ENCODE results near the gene MAP3K5. TPM values are rescaled to one million over a fixed set of nuclear protein-coding genes. Genes with fewer than 3 reads are reported as not detected.

Gene MAP3K5
- total RNA-seq, 1 experiment from 2014 or later: 8.1 TPM

DNA sequence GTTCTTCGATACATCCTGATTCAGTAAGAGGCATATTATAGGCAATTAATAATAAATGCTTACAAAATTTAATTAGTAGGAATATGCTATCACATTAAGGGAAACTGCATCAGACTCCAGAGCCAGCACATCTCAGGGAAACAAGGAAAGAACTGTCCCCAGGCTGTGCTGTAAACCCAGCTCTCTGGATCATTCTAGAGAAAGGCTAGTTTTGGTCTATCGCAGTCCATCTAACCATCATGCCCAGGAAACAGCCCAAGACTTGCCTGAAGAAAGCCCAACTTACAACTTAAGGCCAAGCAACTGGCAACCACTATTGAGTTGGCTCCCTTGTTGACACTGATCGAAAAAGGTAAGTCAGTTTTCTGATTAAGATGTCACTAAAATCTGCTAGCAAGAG, 11.3 kb downstream of the MAP3K5 start:
- Histone ChIP-seq H3K27ac (ENCODE audit: low read length) (no peak overlapping the region), H3K4me1 (ENCODE audit: control insufficient read depth, insufficient read depth, low read length) (peaks cover 13% of the 10 kb centered on the region), H3K9me3 (ENCODE audit: control insufficient read depth, insufficient read depth, low read depth, low read length) (no peaks in the 10 kb centered on the region), H3K36me3 (ENCODE audit: control insufficient read depth, insufficient read depth, low read length) (no peaks in the 10 kb centered on the region), H3K4me3 (ENCODE audit: low read depth in 2 of 2, low read length in 2 of 2) (no peak overlapping the region), H3K27me3 (ENCODE audit: control insufficient read depth, insufficient read depth, low read length) (no peaks in the 10 kb centered on the region)
- POLR2A ChIA-PET: no interaction called here
- CTCF ChIA-PET: no interaction called here
- no TSS peak for BruUV-seq (replicated peaks)
- in situ Hi-C loops (cut with HindIII; ENCODE audit: low pct_unique_long_range_greater_than_20kb, low sequenced_read_pairs) (no loop called here), intact Hi-C loops (cut with micrococcal nuclease; ENCODE audit: unreplicated experiment) (no loop called here)
- no peak for DNase-seq (ENCODE audit: low read depth, low spot score)
- TF ChIP-seq, protein P1, sequence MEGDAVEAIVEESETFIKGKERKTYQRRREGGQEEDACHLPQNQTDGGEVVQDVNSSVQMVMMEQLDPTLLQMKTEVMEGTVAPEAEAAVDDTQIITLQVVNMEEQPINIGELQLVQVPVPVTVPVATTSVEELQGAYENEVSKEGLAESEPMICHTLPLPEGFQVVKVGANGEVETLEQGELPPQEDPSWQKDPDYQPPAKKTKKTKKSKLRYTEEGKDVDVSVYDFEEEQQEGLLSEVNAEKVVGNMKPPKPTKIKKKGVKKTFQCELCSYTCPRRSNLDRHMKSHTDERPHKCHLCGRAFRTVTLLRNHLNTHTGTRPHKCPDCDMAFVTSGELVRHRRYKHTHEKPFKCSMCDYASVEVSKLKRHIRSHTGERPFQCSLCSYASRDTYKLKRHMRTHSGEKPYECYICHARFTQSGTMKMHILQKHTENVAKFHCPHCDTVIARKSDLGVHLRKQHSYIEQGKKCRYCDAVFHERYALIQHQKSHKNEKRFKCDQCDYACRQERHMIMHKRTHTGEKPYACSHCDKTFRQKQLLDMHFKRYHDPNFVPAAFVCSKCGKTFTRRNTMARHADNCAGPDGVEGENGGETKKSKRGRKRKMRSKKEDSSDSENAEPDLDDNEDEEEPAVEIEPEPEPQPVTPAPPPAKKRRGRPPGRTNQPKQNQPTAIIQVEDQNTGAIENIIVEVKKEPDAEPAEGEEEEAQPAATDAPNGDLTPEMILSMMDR (IDR thresholded peaks at IDR 0.05): no peak
- TF ChIP-seq POLR2AphosphoS5 (IDR thresholded peaks at IDR 0.05; ENCODE audit: low read depth, low read length) (no peak), SIN3A (IDR thresholded peaks at IDR 0.05; ENCODE audit: borderline replicate concordance, insufficient read depth, low read depth, low read length) (no peak), TCF7L2 (IDR thresholded peaks at IDR 0.05; ENCODE audit: low read depth, low read length) (no peak)
- TF ChIP-seq, protein P2, sequence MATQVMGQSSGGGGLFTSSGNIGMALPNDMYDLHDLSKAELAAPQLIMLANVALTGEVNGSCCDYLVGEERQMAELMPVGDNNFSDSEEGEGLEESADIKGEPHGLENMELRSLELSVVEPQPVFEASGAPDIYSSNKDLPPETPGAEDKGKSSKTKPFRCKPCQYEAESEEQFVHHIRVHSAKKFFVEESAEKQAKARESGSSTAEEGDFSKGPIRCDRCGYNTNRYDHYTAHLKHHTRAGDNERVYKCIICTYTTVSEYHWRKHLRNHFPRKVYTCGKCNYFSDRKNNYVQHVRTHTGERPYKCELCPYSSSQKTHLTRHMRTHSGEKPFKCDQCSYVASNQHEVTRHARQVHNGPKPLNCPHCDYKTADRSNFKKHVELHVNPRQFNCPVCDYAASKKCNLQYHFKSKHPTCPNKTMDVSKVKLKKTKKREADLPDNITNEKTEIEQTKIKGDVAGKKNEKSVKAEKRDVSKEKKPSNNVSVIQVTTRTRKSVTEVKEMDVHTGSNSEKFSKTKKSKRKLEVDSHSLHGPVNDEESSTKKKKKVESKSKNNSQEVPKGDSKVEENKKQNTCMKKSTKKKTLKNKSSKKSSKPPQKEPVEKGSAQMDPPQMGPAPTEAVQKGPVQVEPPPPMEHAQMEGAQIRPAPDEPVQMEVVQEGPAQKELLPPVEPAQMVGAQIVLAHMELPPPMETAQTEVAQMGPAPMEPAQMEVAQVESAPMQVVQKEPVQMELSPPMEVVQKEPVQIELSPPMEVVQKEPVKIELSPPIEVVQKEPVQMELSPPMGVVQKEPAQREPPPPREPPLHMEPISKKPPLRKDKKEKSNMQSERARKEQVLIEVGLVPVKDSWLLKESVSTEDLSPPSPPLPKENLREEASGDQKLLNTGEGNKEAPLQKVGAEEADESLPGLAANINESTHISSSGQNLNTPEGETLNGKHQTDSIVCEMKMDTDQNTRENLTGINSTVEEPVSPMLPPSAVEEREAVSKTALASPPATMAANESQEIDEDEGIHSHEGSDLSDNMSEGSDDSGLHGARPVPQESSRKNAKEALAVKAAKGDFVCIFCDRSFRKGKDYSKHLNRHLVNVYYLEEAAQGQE (IDR thresholded peaks at IDR 0.05; ENCODE audit: insufficient read depth in 1 of 2, low read depth in 2 of 2, low read length in 1 of 2): no peak
- ATAC-seq: no peak

DNA sequence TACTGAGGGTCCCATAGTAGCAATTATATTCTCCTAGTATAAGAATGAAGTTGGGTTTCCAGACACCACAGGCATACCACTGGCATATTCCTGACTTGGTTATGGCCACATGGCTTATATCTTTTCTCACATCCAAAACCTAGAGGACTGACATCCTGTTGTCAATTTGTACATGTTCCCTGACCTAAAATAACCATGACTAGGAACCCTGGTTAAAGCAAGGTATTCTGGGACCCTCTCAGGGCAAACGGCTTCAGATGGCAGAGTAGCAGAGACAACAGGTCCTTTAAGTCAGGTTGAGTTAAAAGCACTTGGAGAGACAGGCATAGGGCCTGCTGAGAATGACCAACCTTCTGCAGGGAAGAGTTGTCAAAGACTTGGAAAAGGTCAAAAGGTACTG, 12.6 kb downstream of the MAP3K5 start:
- Histone ChIP-seq H3K4me1 (ENCODE audit: control insufficient read depth, insufficient read depth, low read length) (peaks cover 5% of the 10 kb centered on the region), H3K9me3 (ENCODE audit: control insufficient read depth, insufficient read depth, low read depth, low read length) (no peaks in the 10 kb centered on the region), H3K27me3 (ENCODE audit: control insufficient read depth, insufficient read depth, low read length) (no peaks in the 10 kb centered on the region), H3K36me3 (ENCODE audit: control insufficient read depth, insufficient read depth, low read length) (no peaks in the 10 kb centered on the region), H3K27ac (ENCODE audit: low read length) (no peak overlapping the region), H3K4me3 (ENCODE audit: low read depth in 2 of 2, low read length in 2 of 2) (no peak overlapping the region)
- no TSS peak for BruUV-seq (replicated peaks)
- DNase-seq (ENCODE audit: low read depth, low spot score) (no peak), ATAC-seq (no peak)
- TF ChIP-seq SIN3A (IDR thresholded peaks at IDR 0.05; ENCODE audit: borderline replicate concordance, insufficient read depth, low read depth, low read length) (no peak), POLR2AphosphoS5 (IDR thresholded peaks at IDR 0.05; ENCODE audit: low read depth, low read length) (no peak)
- TF ChIP-seq, protein P1 (IDR thresholded peaks at IDR 0.05): no peak
- intact Hi-C loops (cut with micrococcal nuclease; ENCODE audit: unreplicated experiment) (no loop called here), in situ Hi-C loops (cut with HindIII; ENCODE audit: low pct_unique_long_range_greater_than_20kb, low sequenced_read_pairs) (no loop called here)
- CTCF ChIA-PET: no interaction called here
- POLR2A ChIA-PET: no interaction called here

Data from Panc1 (cell line).